Right ventricle myocardium inferior (tissue), 1 donor: ENCODE measurements around the gene TUBA1A. TPM values are rescaled to one million over a fixed set of nuclear protein-coding genes. Genes with fewer than 3 reads are reported as not detected.
"Not testable (repeated sequence)": the region's sequence is repeated elsewhere in the genome, so short reads cannot be mapped to it uniquely, and the experiment has no call there.

Source experiments
- ATAC-seq: fragments of 200-7000 bp; cut with Tn5 transposase; one replicate; pipeline ENCODE4 v1.9.1; 2020; ENCODE audit warnings: mild to moderate bottlenecking, moderate library complexity
- DNase-seq: peaks from one replicate; pipeline ENCODE4 v3.0.0; 2021; ENCODE audit errors: missing footprints
- intact Hi-C: fragments of 100-400 bp; cut with DNase I; formaldehyde crosslinking; loops from one replicate; pipeline ENCODE4 v1.11.0; 2022
- long read RNA-seq: library from polyadenylated mRNA; unstranded; transcript quantifications from one replicate; pipeline ENCODE4 v2.0.0, GENCODE V29; 2021
- total RNA-seq: library from RNA; stranded (reverse); fragmentation: NEBNext Ultra II Directional; extraction: Animal tissue kit (Norgen Biotek cat#: 25700); gene quantifications from one replicate; pipeline ENCODE4 v1.2.1, GENCODE V29; 2021
- donor health status: DM: no; HTN: yes; CAD: no; lungs with severe emphysema.

TUBA1A gene
- 135 TPM for total RNA-seq
- long read RNA-seq, transcript TUBA1A-202 (4 exons, 1,915 nt): major isoform, 157 of 181 reads
- long read RNA-seq, transcript TUBA1A-207 (3 exons, 1,384 nt): minor isoform, 7 of 181 reads
- long read RNA-seq, transcript TUBA1A-201 (4 exons, 1,887 nt): minor isoform, 6 of 181 reads
- long read RNA-seq, partial matches to known transcripts: 0 of 181 reads
- long read RNA-seq, other reads (novel, unspliced or antisense): 11 of 181 reads

GRCh38 chr12:49188916-49189367 lies at the start of gene TUBA1A:
TUBA1A (minus strand) TSS chr12:49189080; CDS start chr12:49188979, 101 bp downstream.
- peak; percentile 93 for ATAC-seq
- peak; percentile 96 for DNase-seq
- intact Hi-C loops: loop anchor here (1.0 kb wide), 2 partner anchors 45 to 59 kb away; no protein-coding TSS in a partner anchor

GRCh38 chr12:49236423-49236822 lies 47.5 kb upstream of the TUBA1A start:
- intact Hi-C loops: no loop called here
- no peak for DNase-seq
- ATAC-seq: no peak

- peak; percentile 92 for DNase-seq
- intact Hi-C loops: loop anchor here (1.0 to 2.0 kb wide), 4 partner anchors 33 to 173 kb away; partner anchors contain the start of genes KMT2D and TUBA1B
- peak; percentile 40 for ATAC-seq
Observed at GRCh38 chr12:49233842-49234526, 45.1 kb upstream of the TUBA1A start.

GRCh38 chr12:49232940-49233841 lies 44.3 kb upstream of the TUBA1A start:
- peak; percentile 77 for ATAC-seq
- intact Hi-C loops: no loop called here

GRCh38 chr12:49231878-49232655 lies 43.2 kb upstream of the TUBA1A start:
- intact Hi-C loops: no loop called here
- ATAC-seq (no peak), DNase-seq (no peak)

More at GRCh38 chr12:49232940-49233841, 44.3 kb upstream of the TUBA1A start:
- DNase-seq: peak; percentile 81

GRCh38 chr12:49230805-49231194 lies 41.9 kb upstream of the TUBA1A start:
- DNase-seq: no peak
- intact Hi-C loops: no loop called here
- ATAC-seq: no peak

- no peak for ATAC-seq
- DNase-seq: no peak
- intact Hi-C loops: no loop called here
Observed at GRCh38 chr12:49230176-49230804, 41.4 kb upstream of the TUBA1A start.

GRCh38 chr12:49228653-49229052 lies 39.8 kb upstream of the TUBA1A start:
- DNase-seq: no peak
- no peak for ATAC-seq
- intact Hi-C loops: no loop called here

GRCh38 chr12:49227713-49228112 lies 38.8 kb upstream of the TUBA1A start:
- intact Hi-C loops: no loop called here
- ATAC-seq (no peak), DNase-seq (no peak)

GRCh38 chr12:49225576-49226166 lies 36.8 kb upstream of the TUBA1A start:
- intact Hi-C loops: no loop called here
- DNase-seq (no peak), ATAC-seq (no peak)

- intact Hi-C loops: no loop called here
- DNase-seq (no peak), ATAC-seq (no peak)
Observed at GRCh38 chr12:49223590-49224369, 34.9 kb upstream of the TUBA1A start.

GRCh38 chr12:49223122-49223521 lies 34.2 kb upstream of the TUBA1A start:
- DNase-seq (no peak), ATAC-seq (no peak)
- intact Hi-C loops: no loop called here

GRCh38 chr12:49220972-49221371 lies 32.1 kb upstream of the TUBA1A start:
- no peak for DNase-seq
- intact Hi-C loops: no loop called here
- no peak for ATAC-seq

GRCh38 chr12:49219417-49220026 lies 30.6 kb upstream of the TUBA1A start:
- ATAC-seq (no peak), DNase-seq (no peak)
- intact Hi-C loops: no loop called here

- intact Hi-C loops: no loop called here
- ATAC-seq: no peak
- DNase-seq: no peak
Observed at GRCh38 chr12:49212572-49212971, 23.7 kb upstream of the TUBA1A start.

GRCh38 chr12:49210703-49211102 lies 21.8 kb upstream of the TUBA1A start:
- ATAC-seq, DNase-seq, intact Hi-C loops: not testable (repeated sequence)

GRCh38 chr12:49208676-49209075 lies 19.8 kb upstream of the TUBA1A start:
- ATAC-seq (no peak), DNase-seq (no peak)
- intact Hi-C loops: no loop called here
